GM23338 (cell line): ENCODE data around the gene NUPR1. TPM values are rescaled to one million over a fixed set of nuclear protein-coding genes. Genes with fewer than 3 reads are reported as not detected.
"Not testable (repeated sequence)": the region's sequence is repeated elsewhere in the genome, so short reads cannot be mapped to it uniquely, and the experiment has no call there.

ENCODE experiments used
- ATAC-seq: fragments of 200-7000 bp; cut with Tn5 transposase; 3 replicates; pipeline ENCODE4 v1.9.1; 2020
- DNase-seq: peaks from one replicate; pipeline ENCODE4 v3.0.0-alpha.2; 2015; ENCODE audit warnings: low spot score
- H2AFZ ChIP-seq: fragments of 200-600 bp; sonication (generic); 2 replicates; pipeline ENCODE4 v1.8.0; 2016; ENCODE audit warnings: antibody characterized with exemption, mild to moderate bottlenecking, moderate library complexity
- H3F3A ChIP-seq: fragments of 200-600 bp; sonication (generic); replicated peaks from 2 replicates; pipeline ENCODE4 v1.8.0; 2017; ENCODE audit warnings: antibody characterized with exemption, mixed run types, low read depth
- H3K27ac ChIP-seq: fragments of 200-600 bp; sonication (generic); 2 replicates; pipeline ENCODE4 v1.6.1; 2016; ENCODE audit warnings: low read depth
- H3K27me3 ChIP-seq: fragments of 200-600 bp; sonication (generic); 2 replicates; pipeline ENCODE4 v1.8.0; 2016; ENCODE audit warnings: mild to moderate bottlenecking, mixed run types, moderate library complexity; ENCODE audit not compliant: insufficient read depth
- H3K36me3 ChIP-seq: fragments of 200-600 bp; sonication (generic); 2 replicates; pipeline ENCODE4 v1.8.0; 2016; ENCODE audit warnings: mild to moderate bottlenecking; ENCODE audit not compliant: insufficient read depth
- H3K4me1 ChIP-seq: fragments of 200-600 bp; sonication (generic); 2 replicates; pipeline ENCODE4 v1.8.0; 2016; ENCODE audit warnings: mild to moderate bottlenecking, moderate library complexity; ENCODE audit not compliant: insufficient read depth
- H3K4me2 ChIP-seq: fragments of 200-600 bp; sonication (generic); 2 replicates; pipeline ENCODE4 v1.7.1; 2017; ENCODE audit warnings: mixed run types
- H3K4me3 ChIP-seq: fragments of 200-600 bp; sonication (generic); 2 replicates; pipeline ENCODE4 v1.6.1; 2016; ENCODE audit warnings: mixed run types
- H3K79me2 ChIP-seq: fragments of 200-600 bp; sonication (generic); replicated peaks from 2 replicates; pipeline ENCODE4 v1.8.0; 2017; ENCODE audit warnings: mild to moderate bottlenecking; ENCODE audit not compliant: insufficient read depth
- H3K9me2 ChIP-seq: fragments of 200-600 bp; sonication (generic); 2 replicates; pipeline ENCODE4 v1.8.0; 2017; ENCODE audit not compliant: insufficient read depth
- H4K20me1 ChIP-seq: fragments of 200-600 bp; sonication (generic); replicated peaks from 2 replicates; pipeline ENCODE4 v1.8.0; 2017; ENCODE audit warnings: mild to moderate bottlenecking; ENCODE audit not compliant: insufficient read depth
- H3K27ac Mint-ChIP-seq: 2 replicates; pipeline ENCODE4 v1.8.0; 2020; ENCODE audit warnings: inconsistent platforms, mild to moderate bottlenecking, moderate library complexity, mixed read lengths
- H3K27me3 Mint-ChIP-seq: 3 replicates; pipeline ENCODE4 v1.8.0; 2022; ENCODE audit warnings: low read depth, mild to moderate bottlenecking, moderate library complexity, mixed read lengths, inconsistent platforms; ENCODE audit not compliant: insufficient read depth, poor library complexity
- H3K36me3 Mint-ChIP-seq: 3 replicates; pipeline ENCODE4 v1.8.0; 2021; ENCODE audit warnings: low read depth, mild to moderate bottlenecking, inconsistent platforms, moderate library complexity, mixed read lengths
- H3K4me1 Mint-ChIP-seq: 3 replicates; pipeline ENCODE4 v1.8.0; 2020; ENCODE audit warnings: mild to moderate bottlenecking, inconsistent platforms, mixed read lengths
- H3K4me3 Mint-ChIP-seq: 3 replicates; pipeline ENCODE4 v1.8.0; 2021; ENCODE audit warnings: moderate library complexity, mild to moderate bottlenecking, inconsistent platforms, mixed read lengths
- H3K9me3 Mint-ChIP-seq: 3 replicates; pipeline ENCODE4 v1.8.0; 2020; ENCODE audit warnings: moderate library complexity, mild to moderate bottlenecking, inconsistent platforms, mixed read lengths
- CREB1 ChIP-seq: fragments of 250-450 bp; sonication (Bioruptor Pico); IDR thresholded peaks from 2 replicates; pipeline ENCODE4 v1.5.0; 2020; ENCODE audit warnings: low read depth, mild to moderate bottlenecking, moderate library complexity
- CTCF ChIP-seq, 2 experiments: fragments of 200-600 bp in 1 of 2; sonication (generic) in 1 of 2; conservative IDR thresholded peaks; 2 replicates each; pipeline versions ENCODE4 v1.5.1 to v1.6.1; 2016 to 2017; ENCODE audit warnings: antibody characterized with exemption in 2 of 2, low read depth in 2 of 2, mild to moderate bottlenecking in 2 of 2, moderate library complexity in 1 of 2
- EZH2 ChIP-seq: fragments of 200-600 bp; sonication (generic); IDR thresholded peaks from one replicate; pipeline ENCODE4 v1.8.0; 2017; ENCODE audit warnings: antibody characterized with exemption, mild to moderate bottlenecking, low read depth; ENCODE audit not compliant: unreplicated experiment
- EZH2phosphoT487 ChIP-seq: fragments of 200-600 bp; sonication (generic); IDR thresholded peaks from one replicate; pipeline ENCODE4 v1.8.1; 2018; ENCODE audit warnings: antibody characterized with exemption; ENCODE audit not compliant: unreplicated experiment
- JUNB ChIP-seq: IDR thresholded peaks from one replicate; pipeline ENCODE4 v1.6.1; 2016; ENCODE audit warnings: antibody characterized with exemption; ENCODE audit not compliant: unreplicated experiment
- POLR2AphosphoS5 ChIP-seq: IDR thresholded peaks from 2 replicates; pipeline ENCODE4 v1.6.1; 2016; ENCODE audit warnings: antibody characterized with exemption, low read depth
- STAT1 ChIP-seq: IDR thresholded peaks from one replicate; pipeline ENCODE4 v1.6.1; 2016; ENCODE audit warnings: antibody characterized with exemption; ENCODE audit not compliant: unreplicated experiment
- ZNF114 ChIP-seq: fragments of 250-450 bp; sonication (Bioruptor Pico); IDR thresholded peaks from 2 replicates; pipeline ENCODE4 v1.5.0; 2020; ENCODE audit warnings: mild to moderate bottlenecking, moderate library complexity
- polyA plus RNA-seq: library from polyadenylated mRNA; unstranded; fragments of >200 nt; fragmentation: Nextera tagmentation; extraction: Ambion mirVana; gene quantifications from 2 replicates; pipeline ENCODE4 v1.2.1, GENCODE V29; 2016
- total RNA-seq: library from RNA; depleted of rRNA; stranded (reverse); fragments of >200 nt; shearing (Covaris generic); gene quantifications from 2 replicates; pipeline ENCODE4 v1.2.3, GENCODE V29; 2014
- TF ChIP-seq, protein P1 (sequence below): fragments of 250-450 bp; sonication (Bioruptor Pico); IDR thresholded peaks from 2 replicates; pipeline ENCODE4 v1.5.0; 2020; ENCODE audit warnings: mild to moderate bottlenecking, moderate library complexity

The NUPR1 gene
- total and polyA plus RNA-seq, 2 experiments from 2014 or later: 0.03 to 0.48 TPM

- TF ChIP-seq, protein P1, sequence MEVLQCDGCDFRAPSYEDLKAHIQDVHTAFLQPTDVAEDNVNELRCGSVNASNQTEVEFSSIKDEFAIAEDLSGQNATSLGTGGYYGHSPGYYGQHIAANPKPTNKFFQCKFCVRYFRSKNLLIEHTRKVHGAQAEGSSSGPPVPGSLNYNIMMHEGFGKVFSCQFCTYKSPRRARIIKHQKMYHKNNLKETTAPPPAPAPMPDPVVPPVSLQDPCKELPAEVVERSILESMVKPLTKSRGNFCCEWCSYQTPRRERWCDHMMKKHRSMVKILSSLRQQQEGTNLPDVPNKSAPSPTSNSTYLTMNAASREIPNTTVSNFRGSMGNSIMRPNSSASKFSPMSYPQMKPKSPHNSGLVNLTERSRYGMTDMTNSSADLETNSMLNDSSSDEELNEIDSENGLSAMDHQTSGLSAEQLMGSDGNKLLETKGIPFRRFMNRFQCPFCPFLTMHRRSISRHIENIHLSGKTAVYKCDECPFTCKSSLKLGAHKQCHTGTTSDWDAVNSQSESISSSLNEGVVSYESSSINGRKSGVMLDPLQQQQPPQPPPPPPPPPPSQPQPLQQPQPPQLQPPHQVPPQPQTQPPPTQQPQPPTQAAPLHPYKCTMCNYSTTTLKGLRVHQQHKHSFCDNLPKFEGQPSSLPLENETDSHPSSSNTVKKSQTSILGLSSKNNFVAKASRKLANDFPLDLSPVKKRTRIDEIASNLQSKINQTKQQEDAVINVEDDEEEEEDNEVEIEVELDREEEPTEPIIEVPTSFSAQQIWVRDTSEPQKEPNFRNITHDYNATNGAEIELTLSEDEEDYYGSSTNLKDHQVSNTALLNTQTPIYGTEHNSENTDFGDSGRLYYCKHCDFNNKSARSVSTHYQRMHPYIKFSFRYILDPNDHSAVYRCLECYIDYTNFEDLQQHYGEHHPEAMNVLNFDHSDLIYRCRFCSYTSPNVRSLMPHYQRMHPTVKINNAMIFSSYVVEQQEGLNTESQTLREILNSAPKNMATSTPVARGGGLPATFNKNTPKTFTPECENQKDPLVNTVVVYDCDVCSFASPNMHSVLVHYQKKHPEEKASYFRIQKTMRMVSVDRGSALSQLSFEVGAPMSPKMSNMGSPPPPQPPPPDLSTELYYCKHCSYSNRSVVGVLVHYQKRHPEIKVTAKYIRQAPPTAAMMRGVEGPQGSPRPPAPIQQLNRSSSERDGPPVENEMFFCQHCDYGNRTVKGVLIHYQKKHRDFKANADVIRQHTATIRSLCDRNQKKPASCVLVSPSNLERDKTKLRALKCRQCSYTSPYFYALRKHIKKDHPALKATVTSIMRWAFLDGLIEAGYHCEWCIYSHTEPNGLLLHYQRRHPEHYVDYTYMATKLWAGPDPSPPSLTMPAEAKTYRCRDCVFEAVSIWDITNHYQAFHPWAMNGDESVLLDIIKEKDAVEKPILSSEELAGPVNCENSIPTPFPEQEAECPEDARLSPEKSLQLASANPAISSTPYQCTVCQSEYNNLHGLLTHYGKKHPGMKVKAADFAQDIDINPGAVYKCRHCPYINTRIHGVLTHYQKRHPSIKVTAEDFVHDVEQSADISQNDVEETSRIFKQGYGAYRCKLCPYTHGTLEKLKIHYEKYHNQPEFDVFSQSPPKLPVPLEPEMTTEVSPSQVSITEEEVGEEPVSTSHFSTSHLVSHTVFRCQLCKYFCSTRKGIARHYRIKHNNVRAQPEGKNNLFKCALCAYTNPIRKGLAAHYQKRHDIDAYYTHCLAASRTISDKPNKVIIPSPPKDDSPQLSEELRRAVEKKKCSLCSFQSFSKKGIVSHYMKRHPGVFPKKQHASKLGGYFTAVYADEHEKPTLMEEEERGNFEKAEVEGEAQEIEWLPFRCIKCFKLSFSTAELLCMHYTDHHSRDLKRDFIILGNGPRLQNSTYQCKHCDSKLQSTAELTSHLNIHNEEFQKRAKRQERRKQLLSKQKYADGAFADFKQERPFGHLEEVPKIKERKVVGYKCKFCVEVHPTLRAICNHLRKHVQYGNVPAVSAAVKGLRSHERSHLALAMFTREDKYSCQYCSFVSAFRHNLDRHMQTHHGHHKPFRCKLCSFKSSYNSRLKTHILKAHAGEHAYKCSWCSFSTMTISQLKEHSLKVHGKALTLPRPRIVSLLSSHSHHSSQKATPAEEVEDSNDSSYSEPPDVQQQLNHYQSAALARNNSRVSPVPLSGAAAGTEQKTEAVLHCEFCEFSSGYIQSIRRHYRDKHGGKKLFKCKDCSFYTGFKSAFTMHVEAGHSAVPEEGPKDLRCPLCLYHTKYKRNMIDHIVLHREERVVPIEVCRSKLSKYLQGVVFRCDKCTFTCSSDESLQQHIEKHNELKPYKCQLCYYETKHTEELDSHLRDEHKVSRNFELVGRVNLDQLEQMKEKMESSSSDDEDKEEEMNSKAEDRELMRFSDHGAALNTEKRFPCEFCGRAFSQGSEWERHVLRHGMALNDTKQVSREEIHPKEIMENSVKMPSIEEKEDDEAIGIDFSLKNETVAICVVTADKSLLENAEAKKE: no peak
- TF ChIP-seq CREB1 (no peak), ZNF114 (CRISPR knock-in tag) (no peak), EZH2phosphoT487 (no peak), POLR2AphosphoS5 (no peak), JUNB (no peak), EZH2 (no peak), CTCF (conservative IDR thresholded peaks at IDR 0.05; ENCODE audit: low read depth in 2 of 2) (no peak), STAT1 (no peak)
Measured at GRCh38 chr16:28501258-28502232, 37.2 kb downstream of the NUPR1 start (continued).

GRCh38 chr16:28500476-28501180, 38.1 kb downstream of the NUPR1 start:
- H3K4me1 Mint-ChIP-seq, H3K36me3 Mint-ChIP-seq, ATAC-seq, H4K20me1 ChIP-seq, H3K9me2 ChIP-seq, H3K27ac Mint-ChIP-seq, H3K9me3 Mint-ChIP-seq, H3F3A ChIP-seq, H3K4me2 ChIP-seq, DNase-seq, H3K36me3 ChIP-seq, H3K27ac ChIP-seq, H2AFZ ChIP-seq, H3K4me1 ChIP-seq, H3K27me3 ChIP-seq, H3K4me3 ChIP-seq, H3K4me3 Mint-ChIP-seq, H3K79me2 ChIP-seq: not testable (repeated sequence)
- peaks cover 14% of the 10 kb centered on the region for H3K27me3 Mint-ChIP-seq
